Measurements from ENCODE around the gene WDR7.

The WDR7 gene

GRCh38 chr18:56975276-56975675 is 324.1 kb downstream of the WDR7 start:
- H3K9ac ChIP-seq (ENCODE audit: low read length): no peak overlapping the region
- H4K8ac ChIP-seq (ENCODE audit: low read length): no peak overlapping the region
- no peak overlapping the region for H2BK12ac ChIP-seq (ENCODE audit: low read length in 2 of 2)
- peaks cover 1% of the 10 kb centered on the region for H3K4me1 ChIP-seq (ENCODE audit: control insufficient read depth, insufficient read depth, low read depth, low read length)
- no peak overlapping the region for H2BK5ac ChIP-seq (ENCODE audit: low read depth, low read length, poor library complexity, severe bottlenecking)
- no peaks in the 10 kb centered on the region for H3K79me1 ChIP-seq (replicated peaks; ENCODE audit: low read length, poor library complexity, severe bottlenecking)
- H3K23ac ChIP-seq (ENCODE audit: low read length in 2 of 2): no peak overlapping the region
- no peaks in the 10 kb centered on the region for H3K36me3 ChIP-seq (ENCODE audit: control insufficient read depth in 1 of 2, insufficient read depth in 2 of 2, low read depth in 1 of 2, low read length in 2 of 2)
- no peak overlapping the region for H2BK120ac ChIP-seq (ENCODE audit: low read depth, low read length)
- no peak overlapping the region for H3K27ac ChIP-seq (ENCODE audit: low read length, poor library complexity, severe bottlenecking)
- DNase-seq: no peak
- no peaks in the 10 kb centered on the region for H3K9me3 ChIP-seq (ENCODE audit: control insufficient read depth, low read length)
- H3K14ac ChIP-seq (ENCODE audit: low read length in 2 of 2): no peak overlapping the region
- H2AK5ac ChIP-seq (ENCODE audit: low read length, severe bottlenecking): no peak overlapping the region
- H4K91ac ChIP-seq (ENCODE audit: low read length): no peak overlapping the region
- H3K4ac ChIP-seq (ENCODE audit: low read depth in 1 of 2, low read length in 2 of 2): no peak overlapping the region
- H2AFZ ChIP-seq (ENCODE audit: low read depth, low read length): no peak overlapping the region
- H3K27me3 ChIP-seq (ENCODE audit: control insufficient read depth in 1 of 2, insufficient read depth in 1 of 2, low read length in 2 of 2): no peaks in the 10 kb centered on the region
- 92% methylated on average over 1 of the region's 1 CpG for WGBS
- H3K18ac ChIP-seq (ENCODE audit: low read depth in 1 of 2, low read length in 2 of 2): no peak overlapping the region
- no peak overlapping the region for H2BK15ac ChIP-seq (ENCODE audit: low read depth, poor library complexity, severe bottlenecking)
- no peak overlapping the region for H3K4me3 ChIP-seq (ENCODE audit: insufficient read depth in 1 of 2, low read depth in 1 of 2, low read length in 2 of 2)
- no peak overlapping the region for H3K4me2 ChIP-seq (ENCODE audit: low read length, poor library complexity, severe bottlenecking)

GRCh38 chr18:56977309-56977708 is 326.1 kb downstream of the WDR7 start:
- Histone ChIP-seq H3K9ac (ENCODE audit: low read length) (no peak overlapping the region), H4K91ac (ENCODE audit: low read length) (no peak overlapping the region), H3K9me3 (ENCODE audit: control insufficient read depth, low read length) (no peaks in the 10 kb centered on the region), H3K4me3 (ENCODE audit: insufficient read depth in 1 of 2, low read depth in 1 of 2, low read length in 2 of 2) (no peak overlapping the region), H4K8ac (ENCODE audit: low read length) (no peak overlapping the region), H3K79me1 (replicated peaks; ENCODE audit: low read length, poor library complexity, severe bottlenecking) (no peaks in the 10 kb centered on the region), H3K23ac (ENCODE audit: low read length in 2 of 2) (no peak overlapping the region), H2AK5ac (ENCODE audit: low read length, severe bottlenecking) (no peak overlapping the region), H3K14ac (ENCODE audit: low read length in 2 of 2) (no peak overlapping the region), H2BK15ac (ENCODE audit: low read depth, poor library complexity, severe bottlenecking) (no peak overlapping the region), H3K27ac (ENCODE audit: low read length, poor library complexity, severe bottlenecking) (no peak overlapping the region), H3K18ac (ENCODE audit: low read depth in 1 of 2, low read length in 2 of 2) (no peak overlapping the region), H2BK12ac (ENCODE audit: low read length in 2 of 2) (no peak overlapping the region), H3K27me3 (ENCODE audit: control insufficient read depth in 1 of 2, insufficient read depth in 1 of 2, low read length in 2 of 2) (no peaks in the 10 kb centered on the region), H2BK120ac (ENCODE audit: low read depth, low read length) (no peak overlapping the region), H3K4ac (ENCODE audit: low read depth in 1 of 2, low read length in 2 of 2) (no peak overlapping the region), H3K36me3 (ENCODE audit: control insufficient read depth in 1 of 2, insufficient read depth in 2 of 2, low read depth in 1 of 2, low read length in 2 of 2) (no peaks in the 10 kb centered on the region), H3K4me2 (ENCODE audit: low read length, poor library complexity, severe bottlenecking) (no peak overlapping the region), H3K4me1 (ENCODE audit: control insufficient read depth, insufficient read depth, low read depth, low read length) (peaks cover 1% of the 10 kb centered on the region), H2BK5ac (ENCODE audit: low read depth, low read length, poor library complexity, severe bottlenecking) (no peak overlapping the region), H2AFZ (ENCODE audit: low read depth, low read length) (no peak overlapping the region)
- no peak for DNase-seq
- WGBS: 90% methylated on average over 2 of the region's 3 CpGs

DNA sequence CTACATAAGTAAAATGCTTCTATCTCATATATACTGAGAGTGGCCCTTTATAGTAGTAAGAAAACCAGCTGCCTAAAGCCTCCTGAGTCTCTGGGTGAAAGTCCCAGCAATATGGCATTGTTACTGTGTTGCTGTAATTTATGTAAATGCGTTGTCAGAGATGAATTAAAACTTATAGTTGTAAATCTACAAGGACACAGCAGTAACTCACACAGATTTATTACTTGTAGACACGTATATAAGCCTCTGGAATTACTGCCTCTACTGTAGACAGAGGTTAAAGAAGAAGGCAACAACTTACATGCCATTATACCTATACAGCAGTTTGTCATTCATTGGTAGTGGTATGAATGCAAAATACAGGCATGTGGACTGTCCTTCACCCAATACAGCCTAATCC is 326.6 kb downstream of the WDR7 start:
- WGBS: no CpG with 5 or more reads among the region's 2 CpGs
- Histone ChIP-seq H3K4me1 (ENCODE audit: control insufficient read depth, insufficient read depth, low read depth, low read length) (peaks cover 1% of the 10 kb centered on the region), H4K8ac (ENCODE audit: low read length) (no peak overlapping the region), H3K79me1 (replicated peaks; ENCODE audit: low read length, poor library complexity, severe bottlenecking) (no peaks in the 10 kb centered on the region), H3K27ac (ENCODE audit: low read length, poor library complexity, severe bottlenecking) (no peak overlapping the region), H3K9me3 (ENCODE audit: control insufficient read depth, low read length) (no peaks in the 10 kb centered on the region), H3K4me2 (ENCODE audit: low read length, poor library complexity, severe bottlenecking) (no peak overlapping the region), H4K91ac (ENCODE audit: low read length) (no peak overlapping the region), H2BK120ac (ENCODE audit: low read depth, low read length) (no peak overlapping the region), H3K36me3 (ENCODE audit: control insufficient read depth in 1 of 2, insufficient read depth in 2 of 2, low read depth in 1 of 2, low read length in 2 of 2) (no peaks in the 10 kb centered on the region), H3K14ac (ENCODE audit: low read length in 2 of 2) (no peak overlapping the region), H2AFZ (ENCODE audit: low read depth, low read length) (no peak overlapping the region), H3K4ac (ENCODE audit: low read depth in 1 of 2, low read length in 2 of 2) (no peak overlapping the region), H2BK5ac (ENCODE audit: low read depth, low read length, poor library complexity, severe bottlenecking) (no peak overlapping the region), H3K23ac (ENCODE audit: low read length in 2 of 2) (no peak overlapping the region), H2BK15ac (ENCODE audit: low read depth, poor library complexity, severe bottlenecking) (no peak overlapping the region), H2BK12ac (ENCODE audit: low read length in 2 of 2) (no peak overlapping the region), H3K4me3 (ENCODE audit: insufficient read depth in 1 of 2, low read depth in 1 of 2, low read length in 2 of 2) (no peak overlapping the region), H3K18ac (ENCODE audit: low read depth in 1 of 2, low read length in 2 of 2) (no peak overlapping the region), H3K9ac (ENCODE audit: low read length) (no peak overlapping the region), H2AK5ac (ENCODE audit: low read length, severe bottlenecking) (no peak overlapping the region), H3K27me3 (ENCODE audit: control insufficient read depth in 1 of 2, insufficient read depth in 1 of 2, low read length in 2 of 2) (no peaks in the 10 kb centered on the region)
- no peak for DNase-seq

DNA sequence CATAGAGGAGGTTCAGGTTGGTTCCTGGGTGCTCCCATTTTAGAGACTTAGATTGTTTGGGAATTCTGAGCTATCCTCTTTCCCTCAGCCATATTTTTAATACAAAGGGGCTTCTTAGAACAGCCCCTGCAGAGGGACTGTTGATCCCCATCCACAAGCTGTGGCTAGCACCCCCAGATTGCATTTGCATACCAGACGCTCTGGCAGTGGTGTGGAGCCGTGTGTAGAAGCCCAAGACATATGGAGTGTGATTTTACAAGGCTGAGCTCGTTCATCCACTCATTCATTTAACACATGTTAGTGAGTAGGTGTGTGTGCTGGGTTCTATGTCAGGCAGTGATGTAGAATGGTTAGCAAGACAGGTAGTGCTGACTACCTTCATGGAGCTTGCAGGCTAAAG is 329.0 kb downstream of the WDR7 start:
- H4K91ac ChIP-seq (ENCODE audit: low read length): no peak overlapping the region
- WGBS: 92% methylated on average over 3 of the region's 3 CpGs

More for the DNA sequence above, 329.0 kb downstream of the WDR7 start:
- no peak overlapping the region for H2BK12ac ChIP-seq (ENCODE audit: low read length in 2 of 2)
- H3K23ac ChIP-seq (ENCODE audit: low read length in 2 of 2): peak overlapping the region in 1 of 2 experiments; percentile 71
- DNase-seq: no peak
- no peak overlapping the region for H3K27ac ChIP-seq (ENCODE audit: low read length, poor library complexity, severe bottlenecking)
- H3K27me3 ChIP-seq (ENCODE audit: control insufficient read depth in 1 of 2, insufficient read depth in 1 of 2, low read length in 2 of 2): no peaks in the 10 kb centered on the region
- no peak overlapping the region for H3K4ac ChIP-seq (ENCODE audit: low read depth in 1 of 2, low read length in 2 of 2)
- no peak overlapping the region for H3K14ac ChIP-seq (ENCODE audit: low read length in 2 of 2)
- H2BK15ac ChIP-seq (ENCODE audit: low read depth, poor library complexity, severe bottlenecking): no peak overlapping the region
- H2AK5ac ChIP-seq (ENCODE audit: low read length, severe bottlenecking): no peak overlapping the region
- H3K9ac ChIP-seq (ENCODE audit: low read length): no peak overlapping the region
- H4K8ac ChIP-seq (ENCODE audit: low read length): no peak overlapping the region
- H2BK120ac ChIP-seq (ENCODE audit: low read depth, low read length): no peak overlapping the region
- no peak overlapping the region for H3K4me3 ChIP-seq (ENCODE audit: insufficient read depth in 1 of 2, low read depth in 1 of 2, low read length in 2 of 2)
- H3K4me1 ChIP-seq (ENCODE audit: control insufficient read depth, insufficient read depth, low read depth, low read length): no peaks in the 10 kb centered on the region
- no peaks in the 10 kb centered on the region for H3K79me1 ChIP-seq (replicated peaks; ENCODE audit: low read length, poor library complexity, severe bottlenecking)
- H3K9me3 ChIP-seq (ENCODE audit: control insufficient read depth, low read length): no peaks in the 10 kb centered on the region
- no peaks in the 10 kb centered on the region for H3K36me3 ChIP-seq (ENCODE audit: control insufficient read depth in 1 of 2, insufficient read depth in 2 of 2, low read depth in 1 of 2, low read length in 2 of 2)
- no peak overlapping the region for H2AFZ ChIP-seq (ENCODE audit: low read depth, low read length)
- no peak overlapping the region for H2BK5ac ChIP-seq (ENCODE audit: low read depth, low read length, poor library complexity, severe bottlenecking)
- no peak overlapping the region for H3K18ac ChIP-seq (ENCODE audit: low read depth in 1 of 2, low read length in 2 of 2)
- no peak overlapping the region for H3K4me2 ChIP-seq (ENCODE audit: low read length, poor library complexity, severe bottlenecking)

Measured in mesenchymal stem cell (in vitro differentiated cells and primary cell).